Fibroblast of lung (primary cell): ENCODE data around the gene SLC13A2. TPM values are rescaled to one million over a fixed set of nuclear protein-coding genes. Genes with fewer than 3 reads are reported as not detected.

Experiments
- DNase-seq, 2 donors: peaks; one replicate each; pipeline versions ENCODE4 v3.0.0 to v3.0.0-alpha.2; 2010; ENCODE audit warnings: low read depth in 2 of 2
- H2AFZ ChIP-seq: 2 replicates; pipeline ENCODE4 v1.5.1; 2012; ENCODE audit warnings: low read length, control low read depth, inconsistent platforms
- H3K27ac ChIP-seq: 2 replicates; pipeline ENCODE4 v1.5.1; 2011; ENCODE audit warnings: low read length, control low read depth; ENCODE audit not compliant: insufficient read depth
- H3K27me3 ChIP-seq: 2 replicates; pipeline ENCODE4 v1.5.1; 2011; ENCODE audit warnings: mild to moderate bottlenecking, low read length; ENCODE audit not compliant: control insufficient read depth, insufficient read depth
- H3K36me3 ChIP-seq: 2 replicates; pipeline ENCODE4 v1.5.1; 2011; ENCODE audit warnings: low read length; ENCODE audit not compliant: control insufficient read depth, insufficient read depth
- H3K4me1 ChIP-seq: 2 replicates; pipeline ENCODE4 v1.5.1; 2011; ENCODE audit warnings: low read length; ENCODE audit not compliant: control insufficient read depth, insufficient read depth; ENCODE audit errors: extremely low read depth
- H3K4me2 ChIP-seq: 2 replicates; pipeline ENCODE4 v1.5.1; 2011; ENCODE audit warnings: low read length, control low read depth; ENCODE audit not compliant: insufficient read depth; ENCODE audit errors: extremely low read depth
- H3K4me3 ChIP-seq, 4 experiments: fragments of 200-600 bp in 1 of 4; sonication (generic) in 1 of 4; replicated peaks in 1 of 4; 2 replicates each; pipeline ENCODE4 v1.5.1; 2011 to 2016; ENCODE audit warnings: low read length in 4 of 4, low read depth in 3 of 4, mild to moderate bottlenecking in 3 of 4, control low read depth in 2 of 4, inconsistent platforms in 1 of 4, mixed read lengths in 1 of 4; ENCODE audit not compliant: insufficient read depth in 1 of 4; ENCODE audit errors: control extremely low read depth in 1 of 4
- H3K79me2 ChIP-seq: 2 replicates; pipeline ENCODE4 v1.5.1; 2012; ENCODE audit warnings: mild to moderate bottlenecking, low read length, inconsistent platforms; ENCODE audit not compliant: control insufficient read depth, insufficient read depth
- H3K9ac ChIP-seq: 2 replicates; pipeline ENCODE4 v1.5.1; 2011; ENCODE audit warnings: mild to moderate bottlenecking, low read length, control low read depth; ENCODE audit not compliant: insufficient read depth
- H3K9me3 ChIP-seq: 2 replicates; pipeline ENCODE4 v1.5.1; 2012; ENCODE audit warnings: low read depth, low read length; ENCODE audit not compliant: control insufficient read depth, insufficient read depth
- H4K20me1 ChIP-seq: 2 replicates; pipeline ENCODE4 v1.5.1; 2011; ENCODE audit warnings: low read length; ENCODE audit not compliant: control insufficient read depth, insufficient read depth; ENCODE audit errors: extremely low read depth
- CTCF ChIP-seq, 2 donors: IDR thresholded peaks in 1 of 2; conservative IDR thresholded peaks in 1 of 2; 1 replicate in 1 of 2; 2 replicates in 1 of 2; pipeline ENCODE4 v1.5.1; 2011 to 2012; ENCODE audit warnings: low read length in 2 of 2, control low read depth in 1 of 2, inconsistent platforms in 1 of 2, low read depth in 1 of 2, mild to moderate bottlenecking in 1 of 2
- EZH2 ChIP-seq: IDR thresholded peaks from 2 replicates; pipeline ENCODE4 v1.5.1; 2012; ENCODE audit warnings: low read length, control low read depth, mild to moderate bottlenecking; ENCODE audit errors: missing control alignments
- polyA plus RNA-seq, 2 donors: library from polyadenylated mRNA; depleted of rRNA in 1 of 2; stranded (reverse) in 1 of 2; unstranded in 1 of 2; fragments of >200 nt; gene quantifications; 2 replicates each; pipeline ENCODE4 v1.2.1, GENCODE V29; 2011 to 2012; ENCODE audit warnings: missing spikeins in 1 of 2
- total RNA-seq: library from RNA; depleted of rRNA; stranded (reverse); fragments of >200 nt; gene quantifications from 2 replicates; pipeline ENCODE4 v1.2.1, GENCODE V29; 2014

The SLC13A2 gene
- total and polyA plus RNA-seq, 2 donors (not counting 1 experiment from before 2014, with no cell fraction given), result not detected

- no peak overlapping the region for H3K4me3 ChIP-seq
- H3K79me2 ChIP-seq, result no peaks in the 10 kb centered on the region
- H3K27ac ChIP-seq, result no peak overlapping the region
- H2AFZ ChIP-seq, result no peak overlapping the region
- no peak overlapping the region for H3K4me2 ChIP-seq
- H3K36me3 ChIP-seq, result no peaks in the 10 kb centered on the region
- TF ChIP-seq CTCF (conservative IDR thresholded peaks at IDR 0.05 in 1 of 2, IDR thresholded peaks at IDR 0.05 in 1 of 2; ENCODE audit: low read depth in 1 of 2, low read length in 2 of 2) (no peak), EZH2 (no peak)
- H3K4me1 ChIP-seq, result no peaks in the 10 kb centered on the region
- peaks cover 18% of the 10 kb centered on the region for H3K27me3 ChIP-seq
- H3K9ac ChIP-seq, result no peak overlapping the region
- H3K9me3 ChIP-seq, result no peaks in the 10 kb centered on the region
- no peak for DNase-seq
- H4K20me1 ChIP-seq, result no peaks in the 10 kb centered on the region
Measured at GRCh38 chr17:28506763-28507487, 33.5 kb downstream of the SLC13A2 start.

GRCh38 chr17:28507567-28508203, 34.2 kb downstream of the SLC13A2 start:
- H4K20me1 ChIP-seq, result no peaks in the 10 kb centered on the region
- H3K27ac ChIP-seq, result no peak overlapping the region
- no peak for DNase-seq
- H3K4me2 ChIP-seq, result no peak overlapping the region
- H2AFZ ChIP-seq, result no peak overlapping the region
- TF ChIP-seq CTCF (conservative IDR thresholded peaks at IDR 0.05 in 1 of 2, IDR thresholded peaks at IDR 0.05 in 1 of 2; ENCODE audit: low read depth in 1 of 2, low read length in 2 of 2) (no peak), EZH2 (no peak)
- no peaks in the 10 kb centered on the region for H3K4me1 ChIP-seq
- no peak overlapping the region for H3K4me3 ChIP-seq
- no peaks in the 10 kb centered on the region for H3K79me2 ChIP-seq
- H3K9me3 ChIP-seq, result no peaks in the 10 kb centered on the region
- H3K27me3 ChIP-seq, result peaks cover 17% of the 10 kb centered on the region
- no peak overlapping the region for H3K9ac ChIP-seq
- H3K36me3 ChIP-seq, result no peaks in the 10 kb centered on the region

- Histone ChIP-seq H3K4me3 (no peak overlapping the region), H3K27ac (no peak overlapping the region), H4K20me1 (no peaks in the 10 kb centered on the region), H3K27me3 (peaks cover 17% of the 10 kb centered on the region), H3K4me2 (no peak overlapping the region), H3K36me3 (no peaks in the 10 kb centered on the region), H3K79me2 (no peaks in the 10 kb centered on the region), H3K4me1 (no peaks in the 10 kb centered on the region), H3K9ac (no peak overlapping the region), H3K9me3 (no peaks in the 10 kb centered on the region), H2AFZ (no peak overlapping the region)
- no peak for TF ChIP-seq CTCF (conservative IDR thresholded peaks at IDR 0.05 in 1 of 2, IDR thresholded peaks at IDR 0.05 in 1 of 2; ENCODE audit: low read depth in 1 of 2, low read length in 2 of 2)
- TF ChIP-seq EZH2, result no peak
- no peak for DNase-seq
Measured at GRCh38 chr17:28508211-28508724, 34.8 kb downstream of the SLC13A2 start.
